HEK293 (cell line): Measurements from ENCODE around the gene POLR3GL.
A peak's percentile ranks its signal among the peaks of the same experiment; 100 is the strongest.

Experiments used
- CTCF ChIA-PET: fragments of 350-600 bp; formaldehyde crosslinking; extraction: SDS; loops from one replicate; lab custom pipeline; 2021; ENCODE audit warnings: antibody characterized with exemption; lab: Yijun Ruan, JAX
- POLR2A ChIA-PET: fragments of 300-600 bp; formaldehyde crosslinking; extraction: SDS; loops from one replicate; lab custom pipeline; 2020; ENCODE audit warnings: antibody characterized with exemption, inconsistent platforms; lab: Yijun Ruan, JAX
- H3K27ac ChIP-seq: fragments of 200-500 bp; sonication (Bioruptor generic); 2 replicates; pipeline ENCODE4 v1.5.1; 2014; ENCODE audit warnings: low read depth, low read length, control low read depth, inconsistent platforms; ENCODE audit errors: extremely low read depth
- H3K36me3 ChIP-seq, 2 experiments: fragments of 200-500 bp in 1 of 2; sonication (Bioruptor generic) in 1 of 2; 1 replicate in 1 of 2; 2 replicates in 1 of 2; pipeline ENCODE4 v1.5.1; 2014 to 2017; ENCODE audit warnings: inconsistent platforms in 2 of 2, low read length in 2 of 2; ENCODE audit not compliant: control insufficient read depth in 2 of 2, insufficient read depth in 1 of 2
- H3K4me1 ChIP-seq: fragments of 200-500 bp; sonication (Bioruptor generic); 2 replicates; pipeline ENCODE4 v1.5.1; 2014; ENCODE audit warnings: mild to moderate bottlenecking, low read length, inconsistent platforms; ENCODE audit not compliant: control insufficient read depth, insufficient read depth
- H3K4me3 ChIP-seq: 2 replicates; pipeline ENCODE4 v1.5.1; 2011; ENCODE audit warnings: low read depth, mild to moderate bottlenecking, control low read depth, low read length, moderate library complexity
- H3K9me3 ChIP-seq: fragments of 200-500 bp; sonication (Bioruptor generic); 2 replicates; pipeline ENCODE4 v1.5.1; 2014; ENCODE audit warnings: low read depth, low read length, inconsistent platforms; ENCODE audit not compliant: control insufficient read depth, insufficient read depth
- GFI1B ChIP-seq: fragments of 450-650 bp; formaldehyde crosslinking; IDR thresholded peaks from 2 replicates; pipeline ENCODE4 v1.5.1; 2016; ENCODE audit warnings: missing biosample characterization, missing genetic modification characterization
- KLF16 ChIP-seq: fragments of 450-650 bp; formaldehyde crosslinking; IDR thresholded peaks from 2 replicates; pipeline ENCODE4 v1.5.1; 2017; ENCODE audit warnings: missing biosample characterization, missing genetic modification characterization
- MZF1 ChIP-seq: fragments of 450-650 bp; formaldehyde crosslinking; IDR thresholded peaks from 2 replicates; pipeline ENCODE4 v1.5.1; 2017; ENCODE audit warnings: missing biosample characterization, missing genetic modification characterization, borderline replicate concordance
- PRDM1 ChIP-seq: fragments of 450-650 bp; formaldehyde crosslinking; IDR thresholded peaks from 2 replicates; pipeline ENCODE4; 2016; ENCODE audit warnings: missing biosample characterization, missing genetic modification characterization
- SETDB1 ChIP-seq: IDR thresholded peaks from one replicate; pipeline ENCODE4 v1.6.1; 2017; ENCODE audit warnings: mild to moderate bottlenecking, low read length, moderate library complexity, mixed read lengths; ENCODE audit not compliant: insufficient read length
- TCF7L2 ChIP-seq: IDR thresholded peaks from 2 replicates; pipeline ENCODE4 v1.6.1; 2011; ENCODE audit warnings: low read depth, mild to moderate bottlenecking, inconsistent platforms, low read length, moderate library complexity, borderline replicate concordance
- ZBTB21 ChIP-seq: fragments of 450-650 bp; formaldehyde crosslinking; IDR thresholded peaks from 2 replicates; pipeline ENCODE4 v1.5.1; 2017; ENCODE audit warnings: missing biosample characterization, missing genetic modification characterization
- ZNF157 ChIP-seq: fragments of 450-650 bp; formaldehyde crosslinking; IDR thresholded peaks from 2 replicates; pipeline ENCODE4 v1.5.1; 2016; ENCODE audit warnings: missing biosample characterization, missing genetic modification characterization
- ZNF19 ChIP-seq: fragments of 450-650 bp; formaldehyde crosslinking; IDR thresholded peaks from 2 replicates; pipeline ENCODE4; 2016; ENCODE audit warnings: missing biosample characterization, missing genetic modification characterization, low read depth
- ZNF223 ChIP-seq: fragments of 450-650 bp; formaldehyde crosslinking; IDR thresholded peaks from 2 replicates; pipeline ENCODE4 v1.5.1; 2016; ENCODE audit warnings: missing biosample characterization, missing genetic modification characterization
- ZNF248 ChIP-seq: fragments of 450-650 bp; formaldehyde crosslinking; IDR thresholded peaks from 2 replicates; pipeline ENCODE4 v1.5.1; 2017; ENCODE audit warnings: missing biosample characterization, missing genetic modification characterization
- ZNF362 ChIP-seq: fragments of 450-650 bp; formaldehyde crosslinking; IDR thresholded peaks from 2 replicates; pipeline ENCODE4 v1.5.1; 2016; ENCODE audit warnings: missing biosample characterization, missing genetic modification characterization
- ZNF37A ChIP-seq: fragments of 450-650 bp; IDR thresholded peaks from 2 replicates; pipeline ENCODE4 v1.5.1; 2018; ENCODE audit warnings: missing biosample characterization, missing genetic modification characterization
- ZNF48 ChIP-seq: fragments of 450-650 bp; formaldehyde crosslinking; IDR thresholded peaks from 2 replicates; pipeline ENCODE4 v1.5.1; 2016; ENCODE audit warnings: missing biosample characterization, missing genetic modification characterization
- ZNF521 ChIP-seq: fragments of 450-650 bp; formaldehyde crosslinking; IDR thresholded peaks from 2 replicates; pipeline ENCODE4 v1.5.1; 2017; ENCODE audit warnings: missing biosample characterization, mild to moderate bottlenecking, missing genetic modification characterization
- ZNF561 ChIP-seq: fragments of 450-650 bp; IDR thresholded peaks from 2 replicates; pipeline ENCODE4 v1.5.1; 2018; ENCODE audit warnings: missing biosample characterization, missing genetic modification characterization, borderline replicate concordance
- ZNF624 ChIP-seq: fragments of 450-650 bp; formaldehyde crosslinking; IDR thresholded peaks from 2 replicates; pipeline ENCODE4 v1.5.1; 2017; ENCODE audit warnings: missing biosample characterization, missing genetic modification characterization
- ZNF670 ChIP-seq: fragments of 450-650 bp; formaldehyde crosslinking; IDR thresholded peaks from 2 replicates; pipeline ENCODE4 v1.5.1; 2016; ENCODE audit warnings: missing biosample characterization, missing genetic modification characterization, low read depth
- TF ChIP-seq, protein P1 (sequence below): fragments of 450-650 bp; formaldehyde crosslinking; IDR thresholded peaks from 2 replicates; pipeline ENCODE4 v1.5.1; 2017; ENCODE audit warnings: missing biosample characterization, missing genetic modification characterization
- TF ChIP-seq, protein P2 (sequence below): fragments of 450-650 bp; formaldehyde crosslinking; IDR thresholded peaks from 2 replicates; pipeline ENCODE4 v1.5.1; 2017; ENCODE audit warnings: missing biosample characterization, missing genetic modification characterization
- TF ChIP-seq, protein P3 (sequence below): fragments of 450-650 bp; formaldehyde crosslinking; IDR thresholded peaks from 2 replicates; pipeline ENCODE4 v1.5.1; 2017; ENCODE audit warnings: missing biosample characterization, missing genetic modification characterization
- TF ChIP-seq, protein P4 (sequence below): fragments of 450-650 bp; formaldehyde crosslinking; IDR thresholded peaks from 2 replicates; pipeline ENCODE4 v1.5.1; 2016; ENCODE audit warnings: missing biosample characterization, missing genetic modification characterization

Gene POLR3GL

DNA sequence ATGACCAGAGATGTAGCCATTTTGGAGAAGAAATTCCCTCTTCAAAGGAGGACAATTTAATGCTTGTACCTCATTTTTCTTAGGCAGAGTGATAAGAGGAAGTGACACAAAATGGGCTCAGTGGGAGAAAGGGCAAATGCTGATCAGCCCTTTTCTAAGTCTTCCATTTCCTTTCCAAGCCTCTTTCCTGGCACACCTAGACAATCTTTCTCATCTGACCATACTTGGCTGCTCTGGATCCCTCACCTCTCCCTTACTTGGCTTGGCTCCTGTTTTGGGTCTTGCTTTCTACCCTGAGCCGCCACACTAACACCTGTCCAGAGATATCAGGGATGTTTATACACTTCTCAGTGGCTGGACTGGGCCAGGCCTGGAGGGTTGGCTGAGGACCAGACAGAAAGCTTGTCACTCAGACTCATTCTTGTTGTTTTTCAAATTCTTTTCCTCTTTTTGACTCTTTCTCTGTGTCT, 18.8 kb downstream of the POLR3GL start:
- Histone ChIP-seq H3K36me3 (no peaks in the 10 kb centered on the region), H3K27ac (no peak overlapping the region), H3K4me1 (peaks cover 6% of the 10 kb centered on the region), H3K4me3 (no peak overlapping the region), H3K9me3 (no peaks in the 10 kb centered on the region)
- TF ChIP-seq ZNF521 (tag by site-specific recombination), result 0 out of 2 replicates have a peak, but pooled peaks have one; percentile 54
- TF ChIP-seq, protein P1, sequence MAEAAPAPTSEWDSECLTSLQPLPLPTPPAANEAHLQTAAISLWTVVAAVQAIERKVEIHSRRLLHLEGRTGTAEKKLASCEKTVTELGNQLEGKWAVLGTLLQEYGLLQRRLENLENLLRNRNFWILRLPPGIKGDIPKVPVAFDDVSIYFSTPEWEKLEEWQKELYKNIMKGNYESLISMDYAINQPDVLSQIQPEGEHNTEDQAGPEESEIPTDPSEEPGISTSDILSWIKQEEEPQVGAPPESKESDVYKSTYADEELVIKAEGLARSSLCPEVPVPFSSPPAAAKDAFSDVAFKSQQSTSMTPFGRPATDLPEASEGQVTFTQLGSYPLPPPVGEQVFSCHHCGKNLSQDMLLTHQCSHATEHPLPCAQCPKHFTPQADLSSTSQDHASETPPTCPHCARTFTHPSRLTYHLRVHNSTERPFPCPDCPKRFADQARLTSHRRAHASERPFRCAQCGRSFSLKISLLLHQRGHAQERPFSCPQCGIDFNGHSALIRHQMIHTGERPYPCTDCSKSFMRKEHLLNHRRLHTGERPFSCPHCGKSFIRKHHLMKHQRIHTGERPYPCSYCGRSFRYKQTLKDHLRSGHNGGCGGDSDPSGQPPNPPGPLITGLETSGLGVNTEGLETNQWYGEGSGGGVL, result no peak
- ChIA-PET POLR2A (no interaction called here), CTCF (no interaction called here)

- Histone ChIP-seq H3K36me3 (no peaks in the 10 kb centered on the region), H3K9me3 (no peaks in the 10 kb centered on the region), H3K4me1 (no peaks in the 10 kb centered on the region; the same call in 1 of the 2 replicates), H3K27ac (no peak overlapping the region), H3K4me3 (no peak overlapping the region)
- ChIA-PET CTCF (interaction anchor here (1.0 kb wide), 1 partner anchor 48 kb away, joined by 3 read pairs; no protein-coding TSS in a partner anchor), POLR2A (no interaction called here)
- TF ChIP-seq ZNF248 (no peak), ZNF223 (tag by site-specific recombination) (peak; percentile 64; the same call in 1 of the 2 replicates), ZNF19 (tag by site-specific recombination) (no peak), ZNF157 (tag by site-specific recombination) (no peak)
These were observed 19.7 kb downstream of the POLR3GL start for GRCh38 chr1:145983960-145984830.

GRCh38 chr1:145985129-145985501, 20.6 kb downstream of the POLR3GL start:
- no peaks in the 10 kb centered on the region for H3K4me1 ChIP-seq
- CTCF ChIA-PET, result interaction anchor here (0.6 kb wide), 1 partner anchor 100 kb away, joined by 3 read pairs; no protein-coding TSS in a partner anchor
- H3K36me3 ChIP-seq, result no peaks in the 10 kb centered on the region
- H3K27ac ChIP-seq, result no peak overlapping the region
- no peaks in the 10 kb centered on the region for H3K9me3 ChIP-seq
- TF ChIP-seq KLF16 (tag by site-specific recombination), result no peak
- no peak for TF ChIP-seq TCF7L2
- no peak for TF ChIP-seq ZNF670 (tag by site-specific recombination)
- TF ChIP-seq ZBTB21, result no peak
- TF ChIP-seq, protein P2, sequence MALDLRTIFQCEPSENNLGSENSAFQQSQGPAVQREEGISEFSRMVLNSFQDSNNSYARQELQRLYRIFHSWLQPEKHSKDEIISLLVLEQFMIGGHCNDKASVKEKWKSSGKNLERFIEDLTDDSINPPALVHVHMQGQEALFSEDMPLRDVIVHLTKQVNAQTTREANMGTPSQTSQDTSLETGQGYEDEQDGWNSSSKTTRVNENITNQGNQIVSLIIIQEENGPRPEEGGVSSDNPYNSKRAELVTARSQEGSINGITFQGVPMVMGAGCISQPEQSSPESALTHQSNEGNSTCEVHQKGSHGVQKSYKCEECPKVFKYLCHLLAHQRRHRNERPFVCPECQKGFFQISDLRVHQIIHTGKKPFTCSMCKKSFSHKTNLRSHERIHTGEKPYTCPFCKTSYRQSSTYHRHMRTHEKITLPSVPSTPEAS (tag by site-specific recombination), result no peak
- no peak for TF ChIP-seq ZNF561
- no peak for TF ChIP-seq ZNF624 (tag by site-specific recombination)
- TF ChIP-seq PRDM1, result no peak
- no peak for TF ChIP-seq MZF1
- TF ChIP-seq SETDB1, result no peak
- no peak for TF ChIP-seq GFI1B (tag by site-specific recombination)
- TF ChIP-seq ZNF48 (tag by site-specific recombination), result no peak
- TF ChIP-seq ZNF362, result no peak
- TF ChIP-seq ZNF37A, result no peak
- TF ChIP-seq, protein P3, sequence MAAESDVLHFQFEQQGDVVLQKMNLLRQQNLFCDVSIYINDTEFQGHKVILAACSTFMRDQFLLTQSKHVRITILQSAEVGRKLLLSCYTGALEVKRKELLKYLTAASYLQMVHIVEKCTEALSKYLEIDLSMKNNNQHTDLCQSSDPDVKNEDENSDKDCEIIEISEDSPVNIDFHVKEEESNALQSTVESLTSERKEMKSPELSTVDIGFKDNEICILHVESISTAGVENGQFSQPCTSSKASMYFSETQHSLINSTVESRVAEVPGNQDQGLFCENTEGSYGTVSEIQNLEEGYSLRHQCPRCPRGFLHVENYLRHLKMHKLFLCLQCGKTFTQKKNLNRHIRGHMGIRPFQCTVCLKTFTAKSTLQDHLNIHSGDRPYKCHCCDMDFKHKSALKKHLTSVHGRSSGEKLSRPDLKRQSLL (tag by site-specific recombination), result no peak
- TF ChIP-seq, protein P4, sequence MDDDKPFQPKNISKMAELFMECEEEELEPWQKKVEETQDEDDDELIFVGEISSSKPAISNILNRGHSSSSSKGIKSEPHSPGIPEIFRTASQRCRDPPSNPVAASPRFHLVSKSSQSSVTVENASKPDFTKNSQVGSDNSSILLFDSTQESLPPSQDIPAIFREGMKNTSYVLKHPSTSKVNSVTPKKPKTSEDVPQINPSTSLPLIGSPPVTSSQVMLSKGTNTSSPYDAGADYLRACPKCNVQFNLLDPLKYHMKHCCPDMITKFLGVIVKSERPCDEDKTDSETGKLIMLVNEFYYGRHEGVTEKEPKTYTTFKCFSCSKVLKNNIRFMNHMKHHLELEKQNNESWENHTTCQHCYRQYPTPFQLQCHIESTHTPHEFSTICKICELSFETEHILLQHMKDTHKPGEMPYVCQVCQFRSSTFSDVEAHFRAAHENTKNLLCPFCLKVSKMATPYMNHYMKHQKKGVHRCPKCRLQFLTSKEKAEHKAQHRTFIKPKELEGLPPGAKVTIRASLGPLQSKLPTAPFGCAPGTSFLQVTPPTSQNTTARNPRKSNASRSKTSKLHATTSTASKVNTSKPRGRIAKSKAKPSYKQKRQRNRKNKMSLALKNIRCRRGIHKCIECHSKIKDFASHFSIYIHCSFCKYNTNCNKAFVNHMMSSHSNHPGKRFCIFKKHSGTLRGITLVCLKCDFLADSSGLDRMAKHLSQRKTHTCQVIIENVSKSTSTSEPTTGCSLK (tag by site-specific recombination), result no peak
- POLR2A ChIA-PET, result no interaction called here
- H3K4me3 ChIP-seq, result no peak overlapping the region
